OCI-LY3 (cell line): ENCODE results near the gene TP53.
A peak's percentile ranks its signal among the peaks of the same experiment; 100 is the strongest.
"Not testable (repeated sequence)": the region's sequence is repeated elsewhere in the genome, so short reads cannot be mapped to it uniquely, and the experiment has no call there.

ENCODE experiments used
- H2AFZ ChIP-seq: fragments of 200-600, 300-600 bp; shearing (Covaris generic); 2 replicates; pipeline ENCODE4 v1.6.0; 2014; ENCODE audit warnings: antibody characterized with exemption, low read depth, low read length
- H3K27ac ChIP-seq: fragments of 200-600, 300-600 bp; sonication (generic); 2 replicates; pipeline ENCODE4 v1.5.1; 2014; ENCODE audit warnings: mild to moderate bottlenecking, low read length, moderate library complexity, mixed read lengths
- H3K27me3 ChIP-seq: fragments of 200-600, 300-600 bp; sonication (generic); 2 replicates; pipeline ENCODE4 v1.6.1; 2014; ENCODE audit warnings: low read depth, low read length, mixed read lengths
- H3K36me3 ChIP-seq: fragments of 200-600, 300-600 bp; sonication (generic); replicated peaks from 2 replicates; pipeline ENCODE3; 2014; ENCODE audit warnings: low read depth, low read length, mixed read lengths
- H3K4me1 ChIP-seq: fragments of 300-600, 200-600 bp; sonication (generic); 2 replicates; pipeline ENCODE4 v1.6.1; 2014; ENCODE audit warnings: low read length, mixed read lengths
- H3K4me2 ChIP-seq: fragments of 200-600, 300-600 bp; sonication (generic); 2 replicates; pipeline ENCODE4 v1.6.1; 2014; ENCODE audit warnings: low read length, mixed read lengths
- H3K4me3 ChIP-seq: fragments of 300-600, 200-600 bp; sonication (generic); 2 replicates; pipeline ENCODE4 v1.5.1; 2014; ENCODE audit warnings: antibody characterized with exemption, mild to moderate bottlenecking, low read length, moderate library complexity
- H3K79me2 ChIP-seq: fragments of 300-600, 200-600 bp; shearing (Covaris generic); 2 replicates; pipeline ENCODE4 v1.6.1; 2014; ENCODE audit warnings: mild to moderate bottlenecking, low read length, mixed read lengths
- H3K9ac ChIP-seq: fragments of 300-600, 200-600 bp; shearing (Covaris generic); 2 replicates; pipeline ENCODE4 v1.6.0; 2014; ENCODE audit warnings: mild to moderate bottlenecking, low read length, moderate library complexity
- H3K9me3 ChIP-seq: fragments of 200-600, 300-600 bp; shearing (Covaris generic); 2 replicates; pipeline ENCODE4 v1.6.1; 2014; ENCODE audit warnings: low read length, mixed read lengths; ENCODE audit not compliant: insufficient read depth
- H4K20me1 ChIP-seq: fragments of 200-600, 300-600 bp; sonication (generic); 2 replicates; pipeline ENCODE4 v1.6.1; 2016; ENCODE audit warnings: low read length, mixed read lengths; ENCODE audit not compliant: insufficient read depth
- EZH2phosphoT487 ChIP-seq: fragments of 200-600 bp; shearing (Covaris generic); IDR thresholded peaks from 2 replicates; pipeline ENCODE4 v1.6.1; 2018; ENCODE audit warnings: antibody characterized with exemption, mixed run types, low read depth
- TF ChIP-seq, protein P1 (sequence below): fragments of 200-600, 300-600 bp; sonication (generic); IDR thresholded peaks from 2 replicates; pipeline ENCODE4 v1.5.1; 2014; ENCODE audit warnings: antibody characterized with exemption, low read length, low read depth

TP53 gene

DNA sequence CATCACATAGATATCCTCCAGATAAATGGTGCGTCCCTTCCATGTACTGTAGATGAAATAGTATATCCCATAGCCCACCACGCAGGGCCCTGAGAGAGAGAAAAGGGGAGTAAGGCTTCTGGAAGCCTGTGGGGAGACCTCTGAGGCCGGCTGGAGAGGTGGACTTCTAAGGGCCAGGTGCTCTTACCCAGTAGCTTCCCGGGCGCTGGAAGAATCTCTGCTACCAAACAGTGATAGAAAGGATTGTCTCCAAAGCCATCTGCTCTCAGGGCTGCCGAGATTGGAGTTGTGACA is 60.4 kb downstream of the TP53 start:
- Histone ChIP-seq H3K9ac (peak overlapping the region; percentile 97), H3K4me3 (peak overlapping the region; percentile 100), H3K27me3 (no peaks in the 10 kb centered on the region), H3K79me2 (no peaks in the 10 kb centered on the region), H3K27ac (no peak overlapping the region), H4K20me1 (no peaks in the 10 kb centered on the region), H3K4me2 (peak overlapping the region; percentile 91), H3K4me1 (0 out of 2 replicates have a peak, but pooled peaks cover 4% of the 10 kb centered on the region), H3K36me3 (no peaks in the 10 kb centered on the region), H2AFZ (no peak overlapping the region), H3K9me3 (no peaks in the 10 kb centered on the region)
- TF ChIP-seq EZH2phosphoT487 = no peak
- TF ChIP-seq, protein P1, sequence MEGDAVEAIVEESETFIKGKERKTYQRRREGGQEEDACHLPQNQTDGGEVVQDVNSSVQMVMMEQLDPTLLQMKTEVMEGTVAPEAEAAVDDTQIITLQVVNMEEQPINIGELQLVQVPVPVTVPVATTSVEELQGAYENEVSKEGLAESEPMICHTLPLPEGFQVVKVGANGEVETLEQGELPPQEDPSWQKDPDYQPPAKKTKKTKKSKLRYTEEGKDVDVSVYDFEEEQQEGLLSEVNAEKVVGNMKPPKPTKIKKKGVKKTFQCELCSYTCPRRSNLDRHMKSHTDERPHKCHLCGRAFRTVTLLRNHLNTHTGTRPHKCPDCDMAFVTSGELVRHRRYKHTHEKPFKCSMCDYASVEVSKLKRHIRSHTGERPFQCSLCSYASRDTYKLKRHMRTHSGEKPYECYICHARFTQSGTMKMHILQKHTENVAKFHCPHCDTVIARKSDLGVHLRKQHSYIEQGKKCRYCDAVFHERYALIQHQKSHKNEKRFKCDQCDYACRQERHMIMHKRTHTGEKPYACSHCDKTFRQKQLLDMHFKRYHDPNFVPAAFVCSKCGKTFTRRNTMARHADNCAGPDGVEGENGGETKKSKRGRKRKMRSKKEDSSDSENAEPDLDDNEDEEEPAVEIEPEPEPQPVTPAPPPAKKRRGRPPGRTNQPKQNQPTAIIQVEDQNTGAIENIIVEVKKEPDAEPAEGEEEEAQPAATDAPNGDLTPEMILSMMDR = no peak

DNA sequence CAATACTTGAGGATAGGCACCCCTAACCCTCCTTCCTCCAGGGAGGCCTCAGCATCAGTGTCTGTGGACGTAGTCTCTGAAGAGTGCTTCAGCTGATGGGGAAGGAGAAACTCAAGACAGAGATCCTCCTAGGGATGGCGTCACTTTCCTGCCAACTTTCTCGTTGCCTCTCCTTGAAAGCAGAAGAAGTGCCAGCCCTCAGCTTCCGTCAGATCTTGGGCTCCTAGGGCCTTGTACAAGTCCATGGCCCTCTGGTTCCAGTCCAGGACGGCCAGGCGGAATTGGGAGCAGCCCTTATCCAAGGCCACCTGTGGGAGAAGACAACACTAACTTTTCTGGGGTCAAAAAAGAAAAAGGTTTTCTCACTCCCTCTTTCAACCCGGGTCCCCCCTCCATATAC is 61.0 kb downstream of the TP53 start:
- H3K4me3 ChIP-seq = no peak overlapping the region; the same call in 1 of the 2 replicates
- no peak for TF ChIP-seq EZH2phosphoT487
- TF ChIP-seq, protein P1 = no peak

DNA sequence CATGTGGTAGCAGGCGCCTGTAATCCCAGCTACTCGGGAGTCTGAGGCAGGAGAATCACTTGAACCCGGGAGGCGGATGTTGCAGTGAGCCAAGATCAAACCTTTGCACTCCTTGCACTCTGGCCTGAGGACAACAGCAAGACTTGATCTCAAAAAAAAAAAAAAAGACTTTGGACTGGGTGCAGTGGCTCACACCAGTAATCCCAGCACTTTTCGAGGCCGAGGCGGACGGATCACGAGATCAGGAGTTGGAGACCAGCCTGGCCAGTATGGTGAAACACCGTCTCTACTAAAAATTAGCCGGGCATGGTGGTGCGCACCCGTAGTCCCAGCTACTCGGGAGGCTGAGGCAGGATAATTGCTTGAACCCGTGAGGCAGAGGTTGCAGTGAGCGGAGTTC is 61.5 kb downstream of the TP53 start:
- not testable (repeated sequence) for H3K79me2 ChIP-seq, H3K9me3 ChIP-seq, H3K4me2 ChIP-seq

More for the DNA sequence above, 61.0 kb downstream of the TP53 start:
- Histone ChIP-seq H3K9me3 (no peaks in the 10 kb centered on the region), H3K36me3 (no peaks in the 10 kb centered on the region), H3K9ac (no peak overlapping the region), H2AFZ (no peak overlapping the region), H3K4me1 (0 out of 2 replicates have a peak, but pooled peaks cover 4% of the 10 kb centered on the region), H3K4me2 (no peak overlapping the region), H3K27me3 (no peaks in the 10 kb centered on the region), H3K27ac (no peak overlapping the region), H3K79me2 (no peaks in the 10 kb centered on the region), H4K20me1 (no peaks in the 10 kb centered on the region)

DNA sequence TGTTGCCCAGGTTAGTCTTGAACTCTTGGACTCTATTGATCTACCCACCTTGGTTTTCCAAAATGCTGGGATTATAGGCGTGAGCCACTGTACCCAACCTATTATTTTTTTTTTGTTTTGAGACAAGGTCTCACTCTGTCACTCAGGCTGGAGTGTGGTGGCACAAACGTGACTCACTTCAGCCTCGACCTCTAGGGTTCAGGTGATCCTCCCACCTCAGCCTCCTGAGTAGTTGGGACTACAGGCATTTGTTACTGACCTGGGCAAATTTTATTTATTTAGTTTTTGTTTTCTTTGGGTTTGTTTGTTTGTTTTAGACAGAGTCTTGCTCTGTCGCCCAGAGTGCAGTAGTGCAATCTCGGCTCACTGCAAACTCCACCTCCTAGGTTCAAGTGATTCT is 63.6 kb downstream of the TP53 start:
- Histone ChIP-seq H3K27ac (no peak overlapping the region), H3K9ac (no peak overlapping the region), H4K20me1 (no peaks in the 10 kb centered on the region), H3K9me3 (no peaks in the 10 kb centered on the region), H3K79me2 (no peaks in the 10 kb centered on the region), H2AFZ (no peak overlapping the region), H3K4me2 (no peak overlapping the region), H3K4me1 (0 out of 2 replicates have a peak, but pooled peaks cover 4% of the 10 kb centered on the region), H3K36me3 (no peaks in the 10 kb centered on the region), H3K4me3 (no peak overlapping the region), H3K27me3 (no peaks in the 10 kb centered on the region)
- TF ChIP-seq EZH2phosphoT487 = no peak

More for the DNA sequence above, 61.5 kb downstream of the TP53 start:
- not testable (repeated sequence) for H3K36me3 ChIP-seq, H2AFZ ChIP-seq, H3K9ac ChIP-seq, H3K27ac ChIP-seq, H3K4me3 ChIP-seq, H3K27me3 ChIP-seq, H4K20me1 ChIP-seq, H3K4me1 ChIP-seq

DNA sequence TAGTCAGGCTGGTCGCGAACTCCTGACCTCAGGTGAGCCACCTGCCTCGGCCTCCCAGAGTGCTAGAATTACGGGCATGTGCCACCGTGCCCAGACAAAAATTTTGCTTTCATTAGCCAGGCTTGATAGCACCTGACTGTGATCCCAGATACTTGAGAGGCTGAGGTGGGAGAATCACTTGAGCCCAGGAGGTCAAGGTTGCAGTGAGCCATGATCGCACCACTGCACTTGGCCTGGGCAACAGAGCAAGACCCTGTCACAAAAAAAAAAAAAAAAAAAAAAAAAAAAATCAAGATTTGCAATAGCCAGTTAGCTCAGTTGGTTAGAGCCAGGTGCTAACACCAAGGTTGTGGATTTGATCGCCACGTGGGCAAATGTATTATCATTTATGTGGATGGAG is 66.5 kb downstream of the TP53 start:
- Histone ChIP-seq H3K27ac (no peak overlapping the region), H4K20me1 (no peaks in the 10 kb centered on the region), H3K36me3 (no peaks in the 10 kb centered on the region), H3K27me3 (no peaks in the 10 kb centered on the region), H3K9ac (no peak overlapping the region), H3K79me2 (no peaks in the 10 kb centered on the region), H2AFZ (no peak overlapping the region), H3K9me3 (no peaks in the 10 kb centered on the region), H3K4me3 (no peak overlapping the region), H3K4me2 (no peak overlapping the region), H3K4me1 (no peaks in the 10 kb centered on the region)
- TF ChIP-seq, protein P1 = no peak
- no peak for TF ChIP-seq EZH2phosphoT487
